A549 (cell line): ENCODE measurements around the gene EXOSC5. TPM values are rescaled to one million over a fixed set of nuclear protein-coding genes. Genes with fewer than 3 reads are reported as not detected.
"Not testable (repeated sequence)": the region's sequence is repeated elsewhere in the genome, so short reads cannot be mapped to it uniquely, and the experiment has no call there.

ENCODE experiments used
- ATAC-seq, 2 experiments: fragments of 200-7000 bp in 1 of 2; fragments of >200 bp in 1 of 2; cut with Nextera tagmentation in 1 of 2; cut with Tn5 transposase in 1 of 2; 3 replicates each; pipeline versions ENCODE4 v1.8.0 to v1.9.1; 2018 to 2020; ENCODE audit warnings: mild to moderate bottlenecking in 1 of 2, moderate library complexity in 1 of 2
- CTCF ChIA-PET: fragments of 300-600 bp; sonication (Branson Sonifier 250); formaldehyde crosslinking; extraction: SDS; loops from one replicate; lab custom pipeline; 2021; ENCODE audit warnings: antibody characterized with exemption, inconsistent platforms; lab: Yijun Ruan, JAX
- POLR2A ChIA-PET: fragments of 350-600 bp; formaldehyde crosslinking; extraction: SDS; loops from one replicate; lab custom pipeline; 2021; ENCODE audit warnings: antibody characterized with exemption, inconsistent platforms; lab: Yijun Ruan, JAX
- DNase-seq, 2 experiments: peaks; one replicate each; pipeline versions ENCODE4 v3.0.0 to v3.0.0-alpha.2; 2011 to 2016; ENCODE audit warnings: low read depth in 1 of 2, low spot score in 1 of 2
- FAIRE-seq: peaks from 2 replicates; lab custom pipeline; 2011; peaks lifted over from hg19 to GRCh38; lab: Jason Lieb, UNC
- H3K27ac ChIP-seq, 2 experiments: fragments of >200 bp; sonication (Bioruptor Twin); formaldehyde crosslinking; 3 replicates each; pipeline ENCODE4 v1.5.1; 2016 to 2017
- H3K4me1 ChIP-seq: fragments of >200 bp; sonication (Bioruptor Twin); formaldehyde crosslinking; 3 replicates; pipeline ENCODE4 v1.6.1; 2016
- H3K4me2 ChIP-seq: fragments of >200 bp; sonication (Bioruptor Twin); formaldehyde crosslinking; 3 replicates; pipeline ENCODE4 v1.6.1; 2016
- H3K4me3 ChIP-seq: fragments of >200 bp; sonication (Bioruptor Twin); formaldehyde crosslinking; 3 replicates; pipeline ENCODE4 v1.5.1; 2016
- H3K9me3 ChIP-seq: fragments of >200 bp; sonication (Bioruptor Twin); formaldehyde crosslinking; 3 replicates; pipeline ENCODE4 v1.6.1; 2016
- BCL3 ChIP-seq: fragments of >200 bp; sonication (Bioruptor Twin); formaldehyde crosslinking; IDR thresholded peaks from 3 replicates; pipeline ENCODE4 v1.6.1; 2016
- CBX8 ChIP-seq: fragments of 200-600 bp; sonication (generic); IDR thresholded peaks from 2 replicates; pipeline ENCODE4 v1.6.1; 2016
- ESRRA ChIP-seq: fragments of 150-350 bp; IDR thresholded peaks from 2 replicates; pipeline ENCODE4 v1.6.1; 2014; ENCODE audit warnings: mild to moderate bottlenecking, low read length, borderline replicate concordance
- HOXA7 ChIP-seq: fragments of 250-450 bp; sonication (Bioruptor Pico); IDR thresholded peaks from 2 replicates; pipeline ENCODE4 v1.5.0; 2020; ENCODE audit warnings: mild to moderate bottlenecking, moderate library complexity
- KDM1A ChIP-seq: fragments of 200-600 bp; sonication (generic); IDR thresholded peaks from 2 replicates; pipeline ENCODE4 v1.6.1; 2016; ENCODE audit warnings: low read depth, mild to moderate bottlenecking
- MAFK ChIP-seq: fragments of 450-650 bp; IDR thresholded peaks from 2 replicates; pipeline ENCODE4 v1.6.1; 2014; ENCODE audit not compliant: partially characterized antibody
- MAX ChIP-seq: IDR thresholded peaks from 2 replicates; pipeline ENCODE4 v1.6.1; 2012
- NFE2L2 ChIP-seq: fragments of 150-350 bp; conservative IDR thresholded peaks from 2 replicates; pipeline ENCODE4 v1.6.1; 2014; ENCODE audit warnings: low read length
- NR3C1 ChIP-seq: fragments of >200 bp; sonication (Bioruptor Twin); formaldehyde crosslinking; IDR thresholded peaks from 3 replicates; pipeline ENCODE4 v1.6.1; 2017
- RARB ChIP-seq: fragments of 250-450 bp; sonication (Bioruptor Pico); IDR thresholded peaks from 2 replicates; pipeline ENCODE4 v1.8.0; 2021; ENCODE audit warnings: mild to moderate bottlenecking, moderate library complexity
- SMC3 ChIP-seq: fragments of >200 bp; sonication (Bioruptor Twin); formaldehyde crosslinking; IDR thresholded peaks from 3 replicates; pipeline ENCODE4 v1.6.1; 2018; ENCODE audit warnings: inconsistent platforms
- ZC3H11A ChIP-seq: fragments of 450-650 bp; IDR thresholded peaks from 2 replicates; pipeline ENCODE4 v1.6.1; 2014; ENCODE audit warnings: antibody characterized with exemption, mild to moderate bottlenecking
- whole genome bisulfite sequencing: methylation state at CpG from one replicate; pipeline ENCODE4 v1.1.6; 2017; ENCODE audit errors: missing lambda C conversion rate; 5-methylcytosine and 5-hydroxymethylcytosine counted together
- polyA plus RNA-seq, 4 experiments: library from polyadenylated mRNA; depleted of rRNA in 3 of 4; stranded (reverse); fragments of >200 nt; fragmentation: RNase III in 1 of 4; extraction: RNeasy Plus Mini Kit Qiagen cat#74134 plus additional on column Dnase treatment in 1 of 4; gene quantifications; 2 replicates in 3 of 4; 3 replicates in 1 of 4; pipeline ENCODE4 v1.2.3, GENCODE V29; 2011 to 2017
- TF ChIP-seq, protein P1 (sequence below): fragments of 250-450 bp; sonication (Bioruptor Pico); IDR thresholded peaks from 2 replicates; pipeline ENCODE4 v1.5.0; 2020; ENCODE audit warnings: low read depth, mild to moderate bottlenecking, moderate library complexity
- TF ChIP-seq, protein P2 (sequence below): fragments of 200-600 bp; sonication (generic); IDR thresholded peaks from 2 replicates; pipeline ENCODE4 v1.6.1; 2016; ENCODE audit warnings: antibody characterized with exemption, mild to moderate bottlenecking, moderate library complexity
- TF ChIP-seq, protein P3 (sequence below): IDR thresholded peaks from 2 replicates; pipeline ENCODE4 v1.6.1; 2012

EXOSC5 gene
- polyA plus RNA-seq, 2 of the 4 experiments (the other 2 are of a cell fraction) = 63.7 to 109 TPM

DNA sequence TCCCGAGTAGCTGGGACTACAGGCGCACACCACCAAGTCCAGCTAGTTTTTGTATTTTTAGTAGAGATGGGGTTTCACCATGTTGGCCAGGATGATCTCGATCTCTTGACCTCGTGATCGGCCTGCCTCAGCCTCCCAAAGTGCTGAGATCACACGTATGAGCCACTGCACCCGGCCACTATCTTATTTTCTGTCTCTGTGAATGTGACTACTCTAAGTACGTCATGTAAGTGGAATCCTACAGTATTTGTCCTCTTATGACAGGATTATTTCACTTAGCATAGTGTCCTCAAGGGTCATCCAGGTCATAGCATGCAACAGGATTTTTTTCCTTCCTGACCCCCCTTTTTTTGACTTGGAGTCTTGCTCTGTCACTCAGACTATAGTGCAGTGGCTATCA, 25.6 kb downstream of the EXOSC5 start:
- 95% methylated on average over 8 of the region's 8 CpGs for WGBS
- TF ChIP-seq NFE2L2 (no peak), BCL3 (no peak), NR3C1 (no peak), MAFK (no peak), ESRRA (no peak), ZC3H11A (no peak), KDM1A (no peak), CBX8 (no peak), HOXA7 (CRISPR knock-in tag) (no peak), RARB (no peak), MAX (no peak), SMC3 (no peak)
- TF ChIP-seq, protein P1, sequence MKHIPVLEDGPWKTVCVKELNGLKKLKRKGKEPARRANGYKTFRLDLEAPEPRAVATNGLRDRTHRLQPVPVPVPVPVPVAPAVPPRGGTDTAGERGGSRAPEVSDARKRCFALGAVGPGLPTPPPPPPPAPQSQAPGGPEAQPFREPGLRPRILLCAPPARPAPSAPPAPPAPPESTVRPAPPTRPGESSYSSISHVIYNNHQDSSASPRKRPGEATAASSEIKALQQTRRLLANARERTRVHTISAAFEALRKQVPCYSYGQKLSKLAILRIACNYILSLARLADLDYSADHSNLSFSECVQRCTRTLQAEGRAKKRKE (CRISPR knock-in tag) = no peak
- TF ChIP-seq, protein P2, sequence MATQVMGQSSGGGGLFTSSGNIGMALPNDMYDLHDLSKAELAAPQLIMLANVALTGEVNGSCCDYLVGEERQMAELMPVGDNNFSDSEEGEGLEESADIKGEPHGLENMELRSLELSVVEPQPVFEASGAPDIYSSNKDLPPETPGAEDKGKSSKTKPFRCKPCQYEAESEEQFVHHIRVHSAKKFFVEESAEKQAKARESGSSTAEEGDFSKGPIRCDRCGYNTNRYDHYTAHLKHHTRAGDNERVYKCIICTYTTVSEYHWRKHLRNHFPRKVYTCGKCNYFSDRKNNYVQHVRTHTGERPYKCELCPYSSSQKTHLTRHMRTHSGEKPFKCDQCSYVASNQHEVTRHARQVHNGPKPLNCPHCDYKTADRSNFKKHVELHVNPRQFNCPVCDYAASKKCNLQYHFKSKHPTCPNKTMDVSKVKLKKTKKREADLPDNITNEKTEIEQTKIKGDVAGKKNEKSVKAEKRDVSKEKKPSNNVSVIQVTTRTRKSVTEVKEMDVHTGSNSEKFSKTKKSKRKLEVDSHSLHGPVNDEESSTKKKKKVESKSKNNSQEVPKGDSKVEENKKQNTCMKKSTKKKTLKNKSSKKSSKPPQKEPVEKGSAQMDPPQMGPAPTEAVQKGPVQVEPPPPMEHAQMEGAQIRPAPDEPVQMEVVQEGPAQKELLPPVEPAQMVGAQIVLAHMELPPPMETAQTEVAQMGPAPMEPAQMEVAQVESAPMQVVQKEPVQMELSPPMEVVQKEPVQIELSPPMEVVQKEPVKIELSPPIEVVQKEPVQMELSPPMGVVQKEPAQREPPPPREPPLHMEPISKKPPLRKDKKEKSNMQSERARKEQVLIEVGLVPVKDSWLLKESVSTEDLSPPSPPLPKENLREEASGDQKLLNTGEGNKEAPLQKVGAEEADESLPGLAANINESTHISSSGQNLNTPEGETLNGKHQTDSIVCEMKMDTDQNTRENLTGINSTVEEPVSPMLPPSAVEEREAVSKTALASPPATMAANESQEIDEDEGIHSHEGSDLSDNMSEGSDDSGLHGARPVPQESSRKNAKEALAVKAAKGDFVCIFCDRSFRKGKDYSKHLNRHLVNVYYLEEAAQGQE = no peak
- ATAC-seq = no peak
- Histone ChIP-seq H3K4me2 (no peak overlapping the region), H3K4me3 (no peak overlapping the region), H3K4me1 (peaks cover 44% of the 10 kb centered on the region), H3K9me3 (no peaks in the 10 kb centered on the region), H3K27ac (no peak overlapping the region)
- ChIA-PET POLR2A (interaction anchor here (1.1 to 2.0 kb wide), 3 partner anchors 8 to 34 kb away, joined by 3 to 10 read pairs (median 8); partner anchors contain the start of gene B9D2), CTCF (interaction anchor here (1.1 to 13.8 kb wide), 3 partner anchors 7 to 192 kb away, joined by 3 to 197 read pairs (median 8); partner anchors contain the start of genes B9D2 and TGFB1)
- DNase-seq = no peak
- FAIRE-seq = no peak

GRCh38 chr19:41371119-41371518, 26.0 kb downstream of the EXOSC5 start:
- FAIRE-seq = not testable (repeated sequence)
- WGBS = 97% methylated on average over 5 of the region's 5 CpGs

GRCh38 chr19:41369769-41370168, 27.4 kb downstream of the EXOSC5 start:
- ChIA-PET CTCF (interaction anchor here (0.5 to 13.8 kb wide), 8 partner anchors 10 to 201 kb away, joined by 3 to 197 read pairs (median 4); partner anchors contain the start of gene TGFB1), POLR2A (no interaction called here)
- FAIRE-seq (no peak), DNase-seq (no peak), ATAC-seq (no peak)
- TF ChIP-seq KDM1A (no peak), MAFK (peak; percentile 58)
- TF ChIP-seq, protein P3, sequence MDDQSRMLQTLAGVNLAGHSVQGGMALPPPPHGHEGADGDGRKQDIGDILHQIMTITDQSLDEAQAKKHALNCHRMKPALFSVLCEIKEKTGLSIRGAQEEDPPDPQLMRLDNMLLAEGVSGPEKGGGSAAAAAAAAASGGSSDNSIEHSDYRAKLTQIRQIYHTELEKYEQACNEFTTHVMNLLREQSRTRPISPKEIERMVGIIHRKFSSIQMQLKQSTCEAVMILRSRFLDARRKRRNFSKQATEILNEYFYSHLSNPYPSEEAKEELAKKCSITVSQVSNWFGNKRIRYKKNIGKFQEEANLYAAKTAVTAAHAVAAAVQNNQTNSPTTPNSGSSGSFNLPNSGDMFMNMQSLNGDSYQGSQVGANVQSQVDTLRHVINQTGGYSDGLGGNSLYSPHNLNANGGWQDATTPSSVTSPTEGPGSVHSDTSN = no peak
- Histone ChIP-seq H3K4me1 (peaks cover 50% of the 10 kb centered on the region), H3K9me3 (no peaks in the 10 kb centered on the region), H3K4me2 (no peak overlapping the region), H3K4me3 (no peak overlapping the region), H3K27ac (no peak overlapping the region)
- 96% methylated on average over 2 of the region's 2 CpGs for WGBS

More at GRCh38 chr19:41371119-41371518, 26.0 kb downstream of the EXOSC5 start:
- ChIA-PET POLR2A (interaction anchor here (1.1 to 1.3 kb wide), 2 partner anchors 18 to 35 kb away, joined by 3 to 8 read pairs; no protein-coding TSS in a partner anchor), CTCF (interaction anchor here (1.1 to 13.8 kb wide), 3 partner anchors 12 to 193 kb away, joined by 3 to 197 read pairs (median 3); partner anchors contain the start of gene TGFB1)
- not testable (repeated sequence) for ATAC-seq, H3K4me3 ChIP-seq, H3K4me2 ChIP-seq, DNase-seq, H3K27ac ChIP-seq, H3K9me3 ChIP-seq
- H3K4me1 ChIP-seq = peaks cover 49% of the 10 kb centered on the region
